Fibroblast of mammary gland (primary cell): ENCODE data around the gene ALG6.
"Not testable (repeated sequence)": the region's sequence is repeated elsewhere in the genome, so short reads cannot be mapped to it uniquely, and the experiment has no call there.

Experiments
- DNase-seq: peaks from one replicate; pipeline ENCODE4 v3.0.0-alpha.2; 2010; ENCODE audit warnings: low read depth
- H3K4me3 ChIP-seq: 2 replicates; pipeline ENCODE4 v1.5.1; 2011; ENCODE audit warnings: low read depth, mild to moderate bottlenecking, low read length, moderate library complexity; ENCODE audit not compliant: control insufficient read depth
- CTCF ChIP-seq: conservative IDR thresholded peaks from 2 replicates; pipeline ENCODE4 v1.5.1; 2011; ENCODE audit warnings: low read depth, low read length, inconsistent platforms; ENCODE audit not compliant: control insufficient read depth, insufficient read depth

Gene ALG6

GRCh38 chr1:63352736-63353135 lies 14.7 kb upstream of the ALG6 start:
- DNase-seq: no peak
- no peak overlapping the region for H3K4me3 ChIP-seq
- no peak for TF ChIP-seq CTCF

- H3K4me3 ChIP-seq, DNase-seq: not testable (repeated sequence)
Measured at GRCh38 chr1:63356234-63356633, 11.2 kb upstream of the ALG6 start.

GRCh38 chr1:63359561-63359960 lies 7.9 kb upstream of the ALG6 start:
- DNase-seq: no peak
- no peak overlapping the region for H3K4me3 ChIP-seq
- TF ChIP-seq CTCF: no peak

GRCh38 chr1:63362073-63362472 lies 5.4 kb upstream of the ALG6 start:
- DNase-seq: no peak
- H3K4me3 ChIP-seq: no peak overlapping the region
- TF ChIP-seq CTCF: no peak

GRCh38 chr1:63362578-63362977 lies 4.8 kb upstream of the ALG6 start:
- peak; percentile 13 for TF ChIP-seq CTCF
- H3K4me3 ChIP-seq: no peak overlapping the region
- DNase-seq: peak; percentile 1

GRCh38 chr1:63363014-63363413 lies 4.4 kb upstream of the ALG6 start:
- H3K4me3 ChIP-seq: no peak overlapping the region
- TF ChIP-seq CTCF: no peak
- DNase-seq: no peak

GRCh38 chr1:63366908-63367214 lies 566 bp upstream of the ALG6 start:
- TF ChIP-seq CTCF: no peak
- no peak for DNase-seq
- H3K4me3 ChIP-seq: peak overlapping the region; percentile 54
